GM18520 (cell line): ENCODE data around the gene PTDSS2.

Experiments used
- ATAC-seq: cut with Tn5 transposase; IDR thresholded peaks from one replicate; pipeline ENCODE4 v1.9.1; 2021; ENCODE audit not compliant: unreplicated experiment

PTDSS2 gene

GRCh38 chr11:447923-448731, 2.0 kb upstream of the PTDSS2 start:
- ATAC-seq: peak; percentile 32

GRCh38 chr11:450809-451451, 851 bp downstream of the PTDSS2 start:
- ATAC-seq: peak; percentile 1

GRCh38 chr11:451738-452137, 1.7 kb downstream of the PTDSS2 start:
- ATAC-seq: no peak

- ATAC-seq: no peak
Measured at GRCh38 chr11:452203-452744, 2.2 kb downstream of the PTDSS2 start.

- ATAC-seq: no peak
Measured at GRCh38 chr11:452916-453527, 2.9 kb downstream of the PTDSS2 start.

GRCh38 chr11:453564-453963, 3.5 kb downstream of the PTDSS2 start:
- no peak for ATAC-seq

GRCh38 chr11:454043-454442, 4.0 kb downstream of the PTDSS2 start:
- ATAC-seq: no peak

GRCh38 chr11:454801-455565, 4.9 kb downstream of the PTDSS2 start:
- ATAC-seq: no peak

GRCh38 chr11:455566-456147, 5.6 kb downstream of the PTDSS2 start:
- ATAC-seq: no peak

- no peak for ATAC-seq
Measured at GRCh38 chr11:456533-456932, 6.5 kb downstream of the PTDSS2 start.

GRCh38 chr11:457111-457760, 7.2 kb downstream of the PTDSS2 start:
- no peak for ATAC-seq

- no peak for ATAC-seq
Measured at GRCh38 chr11:459511-460220, 9.6 kb downstream of the PTDSS2 start.

- no peak for ATAC-seq
Measured at GRCh38 chr11:460331-461199, 10.5 kb downstream of the PTDSS2 start.

GRCh38 chr11:461626-462025, 11.5 kb downstream of the PTDSS2 start:
- no peak for ATAC-seq

- ATAC-seq: no peak
Measured at GRCh38 chr11:462107-462890, 12.2 kb downstream of the PTDSS2 start.

GRCh38 chr11:464316-464715, 14.2 kb downstream of the PTDSS2 start:
- no peak for ATAC-seq

GRCh38 chr11:465896-466530, 15.9 kb downstream of the PTDSS2 start:
- no peak for ATAC-seq
